Measurements from ENCODE around the gene NR6A1. TPM values are rescaled to one million over a fixed set of nuclear protein-coding genes. Genes with fewer than 3 reads are reported as not detected.

Gene NR6A1
- total RNA-seq, 6 donors from 2014 or later, result 4.2 to 34.6 (median 8.2) TPM

DNA sequence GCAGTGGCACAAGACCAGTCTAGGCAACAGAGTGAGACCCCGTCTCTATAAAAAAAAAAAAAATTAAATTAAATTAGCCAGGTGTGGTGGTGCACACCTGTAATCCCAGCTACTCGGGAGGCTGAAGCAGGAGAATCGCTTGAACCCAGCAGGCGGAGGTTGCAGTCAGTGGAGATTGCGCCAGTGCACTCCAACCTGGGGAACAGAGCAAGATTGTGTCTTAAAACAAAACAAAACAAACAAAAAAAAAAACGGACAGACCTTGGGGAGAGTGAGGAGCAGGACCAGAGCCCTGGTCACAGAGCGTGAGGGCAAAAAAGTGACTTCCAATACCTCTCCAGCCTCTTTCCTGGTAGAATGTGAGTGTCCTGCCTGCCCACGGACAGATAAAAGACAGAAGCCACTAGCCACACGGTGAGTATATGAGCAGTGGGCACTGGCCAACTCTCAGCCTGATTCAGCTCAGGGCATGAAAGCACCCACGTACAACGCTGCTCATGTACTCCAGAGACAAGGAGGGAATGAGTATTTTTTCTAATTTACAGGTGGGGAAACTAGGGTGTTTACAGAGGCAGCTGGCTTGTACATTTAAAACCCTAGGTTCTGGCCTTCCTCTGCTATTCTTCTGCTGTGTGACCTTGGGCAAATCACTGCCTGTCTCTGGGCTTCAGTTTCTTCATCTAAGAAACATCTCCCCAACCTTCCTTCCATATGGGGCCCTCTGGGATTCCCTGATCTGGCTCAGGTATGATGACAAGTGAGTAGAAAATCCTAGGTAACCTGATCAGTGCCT lies 7.7 kb upstream of the NR6A1 start:
- DNase-seq, result no peak
- Histone ChIP-seq H3K9me3 (no peaks in the 10 kb centered on the region), H3K27me3 (peaks cover 0 to 8% (median 2%) of the 10 kb centered on the region in 4 donors), H3K36me3 (no peaks in the 10 kb centered on the region), H3K27ac (peak overlapping the region in 2 of 4 donors; percentile 60 to 81), H3K4me1 (peaks cover 15 to 57% (median 40%) of the 10 kb centered on the region in 4 donors), H3K4me3 (no peak overlapping the region)
- TF ChIP-seq, protein P1, sequence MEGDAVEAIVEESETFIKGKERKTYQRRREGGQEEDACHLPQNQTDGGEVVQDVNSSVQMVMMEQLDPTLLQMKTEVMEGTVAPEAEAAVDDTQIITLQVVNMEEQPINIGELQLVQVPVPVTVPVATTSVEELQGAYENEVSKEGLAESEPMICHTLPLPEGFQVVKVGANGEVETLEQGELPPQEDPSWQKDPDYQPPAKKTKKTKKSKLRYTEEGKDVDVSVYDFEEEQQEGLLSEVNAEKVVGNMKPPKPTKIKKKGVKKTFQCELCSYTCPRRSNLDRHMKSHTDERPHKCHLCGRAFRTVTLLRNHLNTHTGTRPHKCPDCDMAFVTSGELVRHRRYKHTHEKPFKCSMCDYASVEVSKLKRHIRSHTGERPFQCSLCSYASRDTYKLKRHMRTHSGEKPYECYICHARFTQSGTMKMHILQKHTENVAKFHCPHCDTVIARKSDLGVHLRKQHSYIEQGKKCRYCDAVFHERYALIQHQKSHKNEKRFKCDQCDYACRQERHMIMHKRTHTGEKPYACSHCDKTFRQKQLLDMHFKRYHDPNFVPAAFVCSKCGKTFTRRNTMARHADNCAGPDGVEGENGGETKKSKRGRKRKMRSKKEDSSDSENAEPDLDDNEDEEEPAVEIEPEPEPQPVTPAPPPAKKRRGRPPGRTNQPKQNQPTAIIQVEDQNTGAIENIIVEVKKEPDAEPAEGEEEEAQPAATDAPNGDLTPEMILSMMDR (IDR thresholded peaks at IDR 0.05), result no peak
- no peak for TF ChIP-seq EP300 (IDR thresholded peaks at IDR 0.05)
- no peak for TF ChIP-seq POLR2A (IDR thresholded peaks at IDR 0.05)
- no peak for TF ChIP-seq POLR2AphosphoS5 (IDR thresholded peaks at IDR 0.05)
- WGBS, 2 donors, result 66 to 82% methylated on average over 10 to 11 of the region's 11 CpGs
- no peak for ATAC-seq (ENCODE audit: low FRiP score in 2 of 2)

- WGBS, 2 donors, result 0% methylated on average over 9 to 10 of the region's 87 CpGs
- peaks cover 17 to 44% (median 31%) of the 10 kb centered on the region in 4 donors for H3K4me1 ChIP-seq
- H3K27me3 ChIP-seq, result peaks cover 0 to 8% (median 2%) of the 10 kb centered on the region in 4 donors
- peak in 1 of 2 donors; percentile 59 for ATAC-seq (ENCODE audit: low FRiP score in 2 of 2)
- H3K27ac ChIP-seq, result peak within 1 kb of the TSS; percentile 6 to 83 (median 63)
- no peaks in the 10 kb centered on the region for H3K36me3 ChIP-seq
- peak in 1 of 2 donors; percentile 90 for DNase-seq
- no peaks in the 10 kb centered on the region for H3K9me3 ChIP-seq
- TF ChIP-seq, protein P1 (IDR thresholded peaks at IDR 0.05), result peak; percentile 31 to 71 (median 56)
- TF ChIP-seq POLR2AphosphoS5 (IDR thresholded peaks at IDR 0.05) (no peak), POLR2A (IDR thresholded peaks at IDR 0.05) (peak in 1 of 4 donors; percentile 12), EP300 (IDR thresholded peaks at IDR 0.05) (no peak)
- H3K4me3 ChIP-seq, result peak within 1 kb of the TSS; percentile 9 to 63 (median 58)
Measured at GRCh38 chr9:124776954-124777648, 6.0 kb upstream of the NR6A1 start, which contains the start of gene OLFML2A. Gene OLFML2A (plus strand): TSS chr9:124777133. CDS start chr9:124777271, 138 bp downstream.

- Histone ChIP-seq H3K36me3 (no peaks in the 10 kb centered on the region), H3K4me1 (peaks cover 22 to 44% (median 32%) of the 10 kb centered on the region in 4 donors), H3K27me3 (peaks cover 0 to 8% (median 2%) of the 10 kb centered on the region in 4 donors), H3K9me3 (no peaks in the 10 kb centered on the region), H3K4me3 (peak overlapping the region; percentile 9 to 63 (median 58)), H3K27ac (peak overlapping the region in 3 of 4 donors; percentile 61 to 83 (median 65))
- no peak for DNase-seq
- ATAC-seq (ENCODE audit: low FRiP score in 2 of 2), result no peak
- TF ChIP-seq POLR2A (IDR thresholded peaks at IDR 0.05), result no peak
- TF ChIP-seq EP300 (IDR thresholded peaks at IDR 0.05), result no peak
- no peak for TF ChIP-seq POLR2AphosphoS5 (IDR thresholded peaks at IDR 0.05)
- TF ChIP-seq, protein P1 (IDR thresholded peaks at IDR 0.05), result no peak
- WGBS, 2 donors, result 12 to 18% methylated on average over 11 to 12 of the region's 12 CpGs
Measured at GRCh38 chr9:124776618-124776953, 5.5 kb upstream of the NR6A1 start.

DNA sequence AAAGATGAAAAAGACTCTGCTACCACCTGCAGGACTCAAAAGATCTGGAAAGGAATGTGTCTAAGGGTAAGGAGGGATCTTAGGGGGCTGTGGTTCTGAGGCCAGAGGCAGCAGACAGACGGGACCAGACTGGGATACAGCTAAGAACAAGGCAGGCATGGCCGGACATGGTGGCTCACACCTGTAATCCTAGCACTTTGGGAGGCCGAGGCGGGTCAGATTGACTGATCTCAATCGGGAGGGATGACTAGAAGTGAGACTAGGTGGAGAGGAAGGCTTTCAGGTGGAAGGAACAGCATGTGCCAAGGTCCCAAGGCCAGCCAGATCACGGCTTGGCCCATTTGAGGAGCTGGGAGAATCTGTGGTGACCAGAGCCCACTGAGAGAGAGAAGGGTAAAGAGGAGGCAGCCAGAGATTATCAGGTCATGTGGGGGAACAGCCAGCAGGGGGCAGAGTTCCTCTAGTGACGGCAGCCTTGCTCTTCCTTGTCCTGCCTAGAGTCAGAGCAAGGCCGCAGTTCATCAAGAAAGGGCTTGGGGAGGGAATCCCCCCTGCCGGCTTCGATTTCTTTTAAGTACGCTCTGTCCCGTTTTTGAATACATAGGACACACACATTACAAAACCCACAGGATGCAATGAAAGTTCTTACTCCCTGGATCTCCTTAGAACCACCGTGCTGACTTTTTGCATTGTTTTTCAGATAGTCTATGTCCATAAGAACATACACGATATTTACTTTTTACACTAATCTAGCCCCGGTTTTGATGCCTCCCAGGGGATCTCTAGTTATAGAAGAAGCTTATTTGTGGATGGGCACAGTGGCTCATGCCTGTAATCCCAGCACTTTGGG lies 3.2 kb upstream of the NR6A1 start:
- H3K27ac ChIP-seq, result no peak overlapping the region
- no peaks in the 10 kb centered on the region for H3K36me3 ChIP-seq
- 40 to 42% methylated on average over 15 of the region's 15 CpGs for WGBS, 2 donors

More for the DNA sequence above, 3.2 kb upstream of the NR6A1 start:
- Histone ChIP-seq H3K4me3 (no peak overlapping the region), H3K9me3 (no peaks in the 10 kb centered on the region), H3K27me3 (peaks cover 0 to 14% (median 4%) of the 10 kb centered on the region in 4 donors), H3K4me1 (peaks cover 30 to 55% (median 35%) of the 10 kb centered on the region in 4 donors)
- TF ChIP-seq POLR2A (IDR thresholded peaks at IDR 0.05) (no peak), EP300 (IDR thresholded peaks at IDR 0.05) (no peak), POLR2AphosphoS5 (IDR thresholded peaks at IDR 0.05) (no peak)
- TF ChIP-seq, protein P1 (IDR thresholded peaks at IDR 0.05), result peak; percentile 75 to 90 (median 86)
- DNase-seq (peak in 1 of 2 donors; percentile 86), ATAC-seq (ENCODE audit: low FRiP score in 2 of 2) (peak; percentile 63 to 73)
